Panc1 (cell line): ENCODE data around the gene OR9Q2. TPM values are rescaled to one million over a fixed set of nuclear protein-coding genes. Genes with fewer than 3 reads are reported as not detected.
"Not testable (repeated sequence)": the region's sequence is repeated elsewhere in the genome, so short reads cannot be mapped to it uniquely, and the experiment has no call there.

Source experiments
- ATAC-seq: fragments of 200-7000 bp; cut with Tn5 transposase; 2 replicates; pipeline ENCODE4 v1.9.1; 2020; ENCODE audit warnings: mild to moderate bottlenecking, moderate library complexity
- BruUV-seq: library from RNA; stranded (reverse); fragments of 400-500 nt; replicated peaks from 2 replicates; lab custom pipeline; 2021; lab: Mats Ljungman, UMichigan
- CTCF ChIA-PET: fragments of 300-600 bp; sonication (Branson Sonifier 250); formaldehyde crosslinking; loops from one replicate; lab custom pipeline; 2022; ENCODE audit warnings: antibody characterized with exemption; lab: Charles Lee
- POLR2A ChIA-PET: fragments of 300-600 bp; sonication (Branson Sonifier 250); formaldehyde crosslinking; loops from one replicate; lab custom pipeline; 2022; ENCODE audit warnings: antibody characterized with exemption; lab: Charles Lee
- DNase-seq: peaks from one replicate; pipeline ENCODE4 v3.0.0-alpha.2; 2010; ENCODE audit warnings: low read depth, low spot score
- H3K27ac ChIP-seq: 2 replicates; pipeline ENCODE4 v1.5.1; 2011; ENCODE audit warnings: mild to moderate bottlenecking, low read length, inconsistent platforms
- H3K27me3 ChIP-seq: fragments of 200-500 bp; sonication (Bioruptor generic); 2 replicates; pipeline ENCODE4 v1.6.0; 2014; ENCODE audit warnings: low read length, inconsistent platforms; ENCODE audit not compliant: control insufficient read depth, insufficient read depth
- H3K36me3 ChIP-seq: fragments of 200-500 bp; sonication (Bioruptor generic); 2 replicates; pipeline ENCODE4 v1.5.1; 2014; ENCODE audit warnings: inconsistent platforms, mild to moderate bottlenecking, low read length, moderate library complexity; ENCODE audit not compliant: control insufficient read depth, insufficient read depth
- H3K4me1 ChIP-seq: 2 replicates; pipeline ENCODE4 v1.5.1; 2011; ENCODE audit warnings: inconsistent platforms, mild to moderate bottlenecking, low read length, moderate library complexity; ENCODE audit not compliant: control insufficient read depth, insufficient read depth
- H3K4me3 ChIP-seq, 2 experiments: 2 replicates each; pipeline ENCODE4 v1.5.1; 2011 to 2012; ENCODE audit warnings: low read depth in 2 of 2, low read length in 2 of 2, mild to moderate bottlenecking in 2 of 2, inconsistent platforms in 1 of 2, moderate library complexity in 1 of 2
- H3K9me3 ChIP-seq: fragments of 200-500 bp; sonication (Bioruptor generic); 2 replicates; pipeline ENCODE4 v1.5.1; 2014; ENCODE audit warnings: low read depth, mild to moderate bottlenecking, inconsistent platforms, low read length, moderate library complexity; ENCODE audit not compliant: control insufficient read depth, insufficient read depth
- POLR2AphosphoS5 ChIP-seq: IDR thresholded peaks from 2 replicates; pipeline ENCODE4 v1.6.1; 2012; ENCODE audit warnings: mild to moderate bottlenecking, low read depth, low read length, moderate library complexity
- TCF7L2 ChIP-seq: IDR thresholded peaks from 2 replicates; pipeline ENCODE4 v1.6.1; 2011; ENCODE audit warnings: mild to moderate bottlenecking, low read depth, low read length, inconsistent platforms
- in situ Hi-C: cut with HindIII; loops from 2 replicates; pipeline ENCODE4 v1.10.0; 2016; ENCODE audit warnings: low sequenced_read_pairs, low pct_unique_long_range_greater_than_20kb
- intact Hi-C: fragments of 100-400 bp; cut with micrococcal nuclease; formaldehyde crosslinking; loops from one replicate; pipeline ENCODE4 v1.10.0; 2022; ENCODE audit not compliant: unreplicated experiment
- total RNA-seq: library from RNA; stranded (reverse); gene quantifications from one replicate; pipeline ENCODE4 v1.2.1, GENCODE V29; 2021; ENCODE audit not compliant: unreplicated experiment
- TF ChIP-seq, protein P1 (sequence below), 2 experiments: IDR thresholded peaks; 2 replicates each; pipeline ENCODE4 v1.6.1; 2011 to 2012; ENCODE audit warnings: low read depth in 2 of 2, control low read depth in 1 of 2, low read length in 1 of 2, mild to moderate bottlenecking in 1 of 2, moderate library complexity in 1 of 2; ENCODE audit not compliant: insufficient read depth in 1 of 2
- TF ChIP-seq, protein P2 (sequence below): fragments of 450-650 bp; IDR thresholded peaks from 2 replicates; pipeline ENCODE4 v1.5.1; 2017; ENCODE audit warnings: mild to moderate bottlenecking

OR9Q2 gene
- total RNA-seq, 1 experiment from 2014 or later, result not detected

DNA sequence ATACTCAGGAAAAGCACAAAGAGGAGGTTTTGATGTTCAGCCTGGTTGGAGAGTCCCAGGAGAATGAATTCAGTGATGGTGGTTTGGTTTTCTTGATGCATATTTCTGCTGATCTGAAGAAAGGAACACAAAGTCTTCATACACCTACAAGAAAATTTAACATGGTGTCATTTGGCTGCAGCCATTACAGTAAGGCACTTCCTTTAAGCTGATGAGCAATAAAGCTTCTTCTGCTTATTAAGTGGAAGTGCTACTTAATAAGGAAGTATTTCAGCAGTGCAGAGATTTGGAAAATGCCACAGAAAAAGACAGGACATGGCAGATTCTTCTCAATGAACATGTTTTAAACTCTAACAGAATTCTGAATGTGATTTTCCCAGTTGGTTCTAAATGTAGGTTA lies 15.2 kb downstream of the OR9Q2 start, which contains the start of gene OR1S2:
Gene OR1S2, minus strand, starts transcription at position 101 of the 400 bp plus-strand sequence. Its CDS starts 0 bp downstream, at position 101.
- POLR2A ChIA-PET, result no interaction called here
- CTCF ChIA-PET, result no interaction called here
- no peaks in the 10 kb centered on the region for H3K4me1 ChIP-seq
- H3K27ac ChIP-seq, result no peak within 1 kb of the TSS
- no peak for ATAC-seq
- no peak for TF ChIP-seq POLR2AphosphoS5
- TF ChIP-seq, protein P1, sequence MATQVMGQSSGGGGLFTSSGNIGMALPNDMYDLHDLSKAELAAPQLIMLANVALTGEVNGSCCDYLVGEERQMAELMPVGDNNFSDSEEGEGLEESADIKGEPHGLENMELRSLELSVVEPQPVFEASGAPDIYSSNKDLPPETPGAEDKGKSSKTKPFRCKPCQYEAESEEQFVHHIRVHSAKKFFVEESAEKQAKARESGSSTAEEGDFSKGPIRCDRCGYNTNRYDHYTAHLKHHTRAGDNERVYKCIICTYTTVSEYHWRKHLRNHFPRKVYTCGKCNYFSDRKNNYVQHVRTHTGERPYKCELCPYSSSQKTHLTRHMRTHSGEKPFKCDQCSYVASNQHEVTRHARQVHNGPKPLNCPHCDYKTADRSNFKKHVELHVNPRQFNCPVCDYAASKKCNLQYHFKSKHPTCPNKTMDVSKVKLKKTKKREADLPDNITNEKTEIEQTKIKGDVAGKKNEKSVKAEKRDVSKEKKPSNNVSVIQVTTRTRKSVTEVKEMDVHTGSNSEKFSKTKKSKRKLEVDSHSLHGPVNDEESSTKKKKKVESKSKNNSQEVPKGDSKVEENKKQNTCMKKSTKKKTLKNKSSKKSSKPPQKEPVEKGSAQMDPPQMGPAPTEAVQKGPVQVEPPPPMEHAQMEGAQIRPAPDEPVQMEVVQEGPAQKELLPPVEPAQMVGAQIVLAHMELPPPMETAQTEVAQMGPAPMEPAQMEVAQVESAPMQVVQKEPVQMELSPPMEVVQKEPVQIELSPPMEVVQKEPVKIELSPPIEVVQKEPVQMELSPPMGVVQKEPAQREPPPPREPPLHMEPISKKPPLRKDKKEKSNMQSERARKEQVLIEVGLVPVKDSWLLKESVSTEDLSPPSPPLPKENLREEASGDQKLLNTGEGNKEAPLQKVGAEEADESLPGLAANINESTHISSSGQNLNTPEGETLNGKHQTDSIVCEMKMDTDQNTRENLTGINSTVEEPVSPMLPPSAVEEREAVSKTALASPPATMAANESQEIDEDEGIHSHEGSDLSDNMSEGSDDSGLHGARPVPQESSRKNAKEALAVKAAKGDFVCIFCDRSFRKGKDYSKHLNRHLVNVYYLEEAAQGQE (IDR thresholded peaks at IDR 0.05; ENCODE audit: insufficient read depth in 1 of 2, low read depth in 2 of 2, low read length in 1 of 2), result no peak
- TF ChIP-seq, protein P2, sequence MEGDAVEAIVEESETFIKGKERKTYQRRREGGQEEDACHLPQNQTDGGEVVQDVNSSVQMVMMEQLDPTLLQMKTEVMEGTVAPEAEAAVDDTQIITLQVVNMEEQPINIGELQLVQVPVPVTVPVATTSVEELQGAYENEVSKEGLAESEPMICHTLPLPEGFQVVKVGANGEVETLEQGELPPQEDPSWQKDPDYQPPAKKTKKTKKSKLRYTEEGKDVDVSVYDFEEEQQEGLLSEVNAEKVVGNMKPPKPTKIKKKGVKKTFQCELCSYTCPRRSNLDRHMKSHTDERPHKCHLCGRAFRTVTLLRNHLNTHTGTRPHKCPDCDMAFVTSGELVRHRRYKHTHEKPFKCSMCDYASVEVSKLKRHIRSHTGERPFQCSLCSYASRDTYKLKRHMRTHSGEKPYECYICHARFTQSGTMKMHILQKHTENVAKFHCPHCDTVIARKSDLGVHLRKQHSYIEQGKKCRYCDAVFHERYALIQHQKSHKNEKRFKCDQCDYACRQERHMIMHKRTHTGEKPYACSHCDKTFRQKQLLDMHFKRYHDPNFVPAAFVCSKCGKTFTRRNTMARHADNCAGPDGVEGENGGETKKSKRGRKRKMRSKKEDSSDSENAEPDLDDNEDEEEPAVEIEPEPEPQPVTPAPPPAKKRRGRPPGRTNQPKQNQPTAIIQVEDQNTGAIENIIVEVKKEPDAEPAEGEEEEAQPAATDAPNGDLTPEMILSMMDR, result no peak
- no peak within 1 kb of the TSS for H3K4me3 ChIP-seq
- in situ Hi-C loops, result no loop called here
- no TSS peak for BruUV-seq
- no peaks in the 10 kb centered on the region for H3K9me3 ChIP-seq
- no peaks in the 10 kb centered on the region for H3K27me3 ChIP-seq
- intact Hi-C loops, result no loop called here
- no peaks in the 10 kb centered on the region for H3K36me3 ChIP-seq
- DNase-seq, result no peak

DNA sequence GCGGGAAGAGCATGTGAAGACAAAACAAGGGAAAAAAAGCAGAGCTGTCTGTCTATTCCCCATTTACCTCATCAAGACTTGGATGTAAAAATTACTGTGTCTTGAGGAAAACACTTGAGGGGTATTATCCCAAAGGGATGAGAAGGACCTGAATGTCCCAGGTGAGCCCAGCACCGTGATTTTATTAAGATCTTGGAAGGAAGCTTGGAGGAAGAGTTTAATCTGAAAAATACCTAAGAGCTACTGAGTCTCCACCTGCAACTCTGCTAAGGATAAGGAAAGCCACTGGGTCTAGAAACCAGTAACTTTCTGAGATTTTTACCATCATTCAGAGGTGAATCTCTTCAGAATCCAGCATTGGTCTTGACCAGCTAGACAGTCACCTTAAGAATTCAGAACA lies 23.6 kb downstream of the OR9Q2 start, which contains the start of gene OR1S1:
Gene OR1S1, plus strand, starts transcription at position 301 of the 400 bp plus-strand sequence.
- H3K4me3 ChIP-seq, H3K27me3 ChIP-seq, H3K27ac ChIP-seq, BruUV-seq, H3K9me3 ChIP-seq, H3K4me1 ChIP-seq, DNase-seq, CTCF ChIA-PET, in situ Hi-C loops, POLR2A ChIA-PET, ATAC-seq, intact Hi-C loops, H3K36me3 ChIP-seq: not testable (repeated sequence)

DNA sequence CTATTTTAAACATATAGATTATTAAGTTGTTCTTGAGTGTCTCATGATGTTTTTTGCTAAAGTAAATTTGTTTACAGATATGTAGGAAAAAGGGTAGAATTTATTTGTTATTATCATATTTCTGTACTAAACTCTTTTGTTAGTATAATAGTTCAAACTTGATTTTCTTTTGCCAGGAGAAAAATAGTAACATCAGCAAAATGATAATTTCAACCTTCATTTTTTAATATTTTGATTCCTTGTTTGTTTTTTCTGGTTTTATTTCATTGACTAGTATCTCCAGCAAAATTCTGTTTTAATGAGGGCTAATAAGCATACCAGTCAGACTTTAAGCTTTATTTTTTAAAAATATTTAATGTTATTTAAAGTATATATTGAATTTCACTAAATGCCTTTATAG lies 27.6 kb downstream of the OR9Q2 start:
- ChIA-PET CTCF (no interaction called here), POLR2A (no interaction called here)
- H3K36me3 ChIP-seq, result no peaks in the 10 kb centered on the region
- H3K4me3 ChIP-seq, result no peak overlapping the region
- ATAC-seq (no peak), DNase-seq (no peak)
- in situ Hi-C loops, result no loop called here
- BruUV-seq, result no TSS peak
- no peaks in the 10 kb centered on the region for H3K4me1 ChIP-seq
- intact Hi-C loops, result no loop called here
- no peak for TF ChIP-seq TCF7L2
- no peak overlapping the region for H3K27ac ChIP-seq
- no peaks in the 10 kb centered on the region for H3K9me3 ChIP-seq
- no peaks in the 10 kb centered on the region for H3K27me3 ChIP-seq
